Measurements from ENCODE around the gene CENPP. TPM values are rescaled to one million over a fixed set of nuclear protein-coding genes. Genes with fewer than 3 reads are reported as not detected.
A peak's percentile ranks its signal among the peaks of the same experiment; 100 is the strongest.

CENPP gene
- total RNA-seq, 5 donors from 2014 or later (not counting 1 experiment from before 2014, with no cell fraction given), result 1.9 to 5.0 (median 4.3) TPM

DNA sequence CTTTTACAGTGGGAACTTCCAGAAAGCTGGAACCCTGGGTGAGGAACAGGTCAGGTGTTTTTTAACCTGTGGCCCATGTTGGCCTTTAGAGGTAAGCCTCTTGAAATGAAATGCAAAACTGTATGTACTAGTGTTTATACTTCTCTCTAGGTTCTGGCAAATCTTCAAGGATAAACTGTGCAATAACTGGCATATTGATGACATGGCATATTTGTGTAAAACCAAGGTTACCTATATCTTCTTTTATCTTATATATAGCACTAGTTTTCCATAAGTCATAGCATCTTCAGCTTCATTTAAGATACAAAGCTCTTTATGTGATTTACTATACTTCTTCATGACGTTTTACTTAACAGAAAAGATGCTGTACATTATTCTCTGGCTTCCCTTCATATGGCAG lies 24.8 kb upstream of the CENPP start:
- Mint-ChIP-seq H3K27ac (no peak overlapping the region), H3K9me3 (no peaks in the 10 kb centered on the region), H3K27me3 (no peaks in the 10 kb centered on the region), H3K36me3 (peaks cover 61% of the 10 kb centered on the region), H3K4me1 (peaks cover 0 to 20% (median 16%) of the 10 kb centered on the region in 3 donors), H3K4me3 (no peak overlapping the region)
- no peak for ATAC-seq (replicated peaks in 1 of 4)
- H3K36me3 ChIP-seq (ENCODE audit: control insufficient read depth in 2 of 2, extremely low read depth in 1 of 2, insufficient read depth in 1 of 2, low read length in 1 of 2), result peaks cover 3 to 85% of the 10 kb centered on the region in 2 donors
- ChIA-PET CTCF (no interaction called here), POLR2A (interaction anchor here in 1 of 2 donors (0.5 to 1.1 kb wide), 2 partner anchors 11 to 29 kb away, joined by 3 to 4 read pairs; no protein-coding TSS in a partner anchor)
- WGBS (ENCODE audit: insufficient coverage), result no CpG with 5 or more reads among the region's 1 CpG
- no peak overlapping the region for H3K4me3 ChIP-seq (ENCODE audit: control insufficient read depth in 1 of 2, extremely low read depth in 1 of 2, low read length in 1 of 2)
- H3K27ac ChIP-seq (ENCODE audit: low read length), result no peak overlapping the region
- H3K4me1 ChIP-seq (ENCODE audit: control insufficient read depth in 1 of 2, extremely low read depth in 1 of 2, insufficient read depth in 2 of 2, low read length in 2 of 2), result no peaks in the 10 kb centered on the region
- no peak for DNase-seq
- H3K9me3 ChIP-seq, result no peaks in the 10 kb centered on the region
- H3K27me3 ChIP-seq (replicated peaks in 1 of 2; ENCODE audit: control insufficient read depth in 2 of 2, extremely low read depth in 1 of 2, insufficient read depth in 2 of 2, low read length in 1 of 2), result no peaks in the 10 kb centered on the region

DNA sequence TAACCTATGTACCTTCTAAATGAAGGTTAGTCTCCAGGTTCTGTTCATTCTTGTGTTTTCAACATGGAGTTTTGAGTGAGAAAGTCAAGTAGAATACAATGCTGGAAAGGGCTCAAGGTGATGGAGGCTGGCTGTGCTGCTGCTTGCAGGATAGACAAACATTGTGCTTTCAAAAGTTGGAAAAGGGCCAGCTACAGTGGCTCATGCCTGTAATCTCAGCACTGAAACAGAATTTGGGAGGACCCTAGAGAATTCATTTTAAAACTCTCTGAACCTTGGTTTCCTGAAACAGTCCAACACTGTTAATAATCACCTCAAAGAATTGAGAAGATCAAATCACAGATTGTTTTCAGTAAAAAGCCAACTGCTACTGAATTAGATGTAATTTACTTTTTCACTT lies 16.9 kb upstream of the CENPP start:
- POLR2A ChIA-PET, result interaction anchor here in 1 of 2 donors (1.2 kb wide), 1 partner anchor 411 kb away, joined by 4 read pairs; no protein-coding TSS in a partner anchor
- Histone ChIP-seq H3K36me3 (ENCODE audit: control insufficient read depth in 2 of 2, extremely low read depth in 1 of 2, insufficient read depth in 1 of 2, low read length in 1 of 2) (peaks cover 6 to 75% of the 10 kb centered on the region in 2 donors), H3K4me1 (ENCODE audit: control insufficient read depth in 1 of 2, extremely low read depth in 1 of 2, insufficient read depth in 2 of 2, low read length in 2 of 2) (no peaks in the 10 kb centered on the region), H3K27me3 (replicated peaks in 1 of 2; ENCODE audit: control insufficient read depth in 2 of 2, extremely low read depth in 1 of 2, insufficient read depth in 2 of 2, low read length in 1 of 2) (no peaks in the 10 kb centered on the region), H3K27ac (ENCODE audit: low read length) (no peak overlapping the region), H3K4me3 (ENCODE audit: control insufficient read depth in 1 of 2, extremely low read depth in 1 of 2, low read length in 1 of 2) (no peak overlapping the region), H3K9me3 (no peaks in the 10 kb centered on the region)
- H3K27ac Mint-ChIP-seq, result no peak overlapping the region
- DNase-seq, result no peak
- H3K4me3 Mint-ChIP-seq, result no peak overlapping the region
- ATAC-seq (replicated peaks in 1 of 4), result no peak
- no peaks in the 10 kb centered on the region for H3K9me3 Mint-ChIP-seq
- CTCF ChIA-PET, result interaction anchor here in 1 of 2 donors (1.1 kb wide), 1 partner anchor 18 kb away, joined by 5 read pairs; no protein-coding TSS in a partner anchor
- peaks cover 20 to 33% (median 22%) of the 10 kb centered on the region in 3 donors for H3K4me1 Mint-ChIP-seq
- H3K27me3 Mint-ChIP-seq, result no peaks in the 10 kb centered on the region
- H3K36me3 Mint-ChIP-seq, result peaks cover 63% of the 10 kb centered on the region

DNA sequence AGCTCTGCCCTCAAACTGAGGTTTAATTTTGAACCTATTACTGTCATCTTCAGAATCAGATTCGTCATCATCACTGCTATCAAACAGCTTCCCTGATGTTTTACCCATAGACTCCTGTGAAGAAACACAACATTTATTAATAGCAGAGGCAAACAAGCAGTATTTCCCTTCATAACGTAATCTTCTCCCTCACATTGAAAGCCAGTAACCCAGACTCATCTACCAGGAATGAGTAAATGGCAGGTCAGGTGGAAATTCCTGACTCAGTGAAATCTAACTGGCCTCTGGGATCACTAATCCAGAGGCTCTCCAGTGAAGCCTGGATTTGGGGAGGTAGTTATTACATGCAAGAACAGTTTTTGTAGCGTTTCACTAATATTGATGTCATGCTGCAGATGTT lies 15.2 kb upstream of the CENPP start:
- H3K4me3 Mint-ChIP-seq, result no peak overlapping the region
- Histone ChIP-seq H3K27me3 (replicated peaks in 1 of 2; ENCODE audit: control insufficient read depth in 2 of 2, extremely low read depth in 1 of 2, insufficient read depth in 2 of 2, low read length in 1 of 2) (no peaks in the 10 kb centered on the region), H3K4me1 (ENCODE audit: control insufficient read depth in 1 of 2, extremely low read depth in 1 of 2, insufficient read depth in 2 of 2, low read length in 2 of 2) (no peaks in the 10 kb centered on the region), H3K36me3 (ENCODE audit: control insufficient read depth in 2 of 2, extremely low read depth in 1 of 2, insufficient read depth in 1 of 2, low read length in 1 of 2) (peaks cover 6 to 72% of the 10 kb centered on the region in 2 donors), H3K4me3 (ENCODE audit: control insufficient read depth in 1 of 2, extremely low read depth in 1 of 2, low read length in 1 of 2) (no peak overlapping the region), H3K9me3 (no peaks in the 10 kb centered on the region), H3K27ac (ENCODE audit: low read length) (no peak overlapping the region)
- H3K4me1 Mint-ChIP-seq, result peaks cover 32 to 40% (median 32%) of the 10 kb centered on the region in 3 donors
- H3K36me3 Mint-ChIP-seq, result peaks cover 60% of the 10 kb centered on the region
- H3K27me3 Mint-ChIP-seq, result no peaks in the 10 kb centered on the region
- CTCF ChIA-PET, result no interaction called here
- ATAC-seq (replicated peaks in 1 of 4), result no peak
- WGBS (ENCODE audit: insufficient coverage), result 100% methylated on average over 1 of the region's 3 CpGs
- H3K9me3 Mint-ChIP-seq, result no peaks in the 10 kb centered on the region
- DNase-seq, result no peak
- POLR2A ChIA-PET, result no interaction called here
- no peak overlapping the region for H3K27ac Mint-ChIP-seq

GRCh38 chr9:92312887-92313623 lies 12.7 kb upstream of the CENPP start:
- peaks cover 11 to 74% of the 10 kb centered on the region in 2 donors for H3K36me3 ChIP-seq (ENCODE audit: control insufficient read depth in 2 of 2, extremely low read depth in 1 of 2, insufficient read depth in 1 of 2, low read length in 1 of 2)
- H3K4me3 Mint-ChIP-seq, result peak overlapping the region in 1 of 3 donors; percentile 10
- no peaks in the 10 kb centered on the region for H3K27me3 Mint-ChIP-seq
- no peaks in the 10 kb centered on the region for H3K27me3 ChIP-seq (replicated peaks in 1 of 2; ENCODE audit: control insufficient read depth in 2 of 2, extremely low read depth in 1 of 2, insufficient read depth in 2 of 2, low read length in 1 of 2)
- peaks cover 32 to 40% (median 32%) of the 10 kb centered on the region in 3 donors for H3K4me1 Mint-ChIP-seq
- no peak overlapping the region for H3K4me3 ChIP-seq (ENCODE audit: control insufficient read depth in 1 of 2, extremely low read depth in 1 of 2, low read length in 1 of 2)
- ChIA-PET CTCF (no interaction called here), POLR2A (interaction anchor here in 1 of 2 donors (0.6 kb wide), 1 partner anchor 21 kb away, joined by 5 read pairs; no protein-coding TSS in a partner anchor)
- DNase-seq (no peak), ATAC-seq (replicated peaks in 1 of 4) (no peak)
- no peaks in the 10 kb centered on the region for H3K4me1 ChIP-seq (ENCODE audit: control insufficient read depth in 1 of 2, extremely low read depth in 1 of 2, insufficient read depth in 2 of 2, low read length in 2 of 2)
- H3K9me3 ChIP-seq, result no peaks in the 10 kb centered on the region
- H3K36me3 Mint-ChIP-seq, result peaks cover 69% of the 10 kb centered on the region
- WGBS (ENCODE audit: insufficient coverage), result no CpG with 5 or more reads among the region's 6 CpGs
- H3K27ac ChIP-seq (ENCODE audit: low read length), result no peak overlapping the region
- no peaks in the 10 kb centered on the region for H3K9me3 Mint-ChIP-seq
- peak overlapping the region in 1 of 2 donors; percentile 29 for H3K27ac Mint-ChIP-seq

DNA sequence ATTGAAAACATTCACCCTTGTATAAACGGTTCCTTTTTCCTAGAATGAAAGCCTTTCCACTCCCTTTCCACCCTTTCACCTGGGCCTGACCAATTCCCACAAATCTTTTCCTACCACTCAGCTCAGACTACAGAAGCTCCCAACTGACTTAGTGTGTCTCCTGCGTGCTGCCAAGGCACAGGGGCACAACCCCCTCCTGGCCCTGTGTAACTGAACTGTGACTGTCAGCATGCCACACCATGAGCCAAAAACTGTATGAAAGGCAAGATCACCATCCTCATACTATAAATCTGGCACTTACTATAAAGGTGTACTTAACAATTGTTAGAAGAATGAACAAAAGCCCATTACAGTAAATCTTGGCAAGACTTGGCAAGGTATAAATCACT lies 12.1 kb upstream of the CENPP start:
- no peaks in the 10 kb centered on the region for H3K9me3 ChIP-seq
- no peaks in the 10 kb centered on the region for H3K4me1 ChIP-seq (ENCODE audit: control insufficient read depth in 1 of 2, extremely low read depth in 1 of 2, insufficient read depth in 2 of 2, low read length in 2 of 2)
- DNase-seq (no peak), ATAC-seq (replicated peaks in 1 of 4) (no peak)
- peak overlapping the region in 1 of 3 donors; percentile 10 for H3K4me3 Mint-ChIP-seq
- peaks cover 32 to 40% (median 32%) of the 10 kb centered on the region in 3 donors for H3K4me1 Mint-ChIP-seq
- H3K9me3 Mint-ChIP-seq, result no peaks in the 10 kb centered on the region
- WGBS (ENCODE audit: insufficient coverage), result 83% methylated on average over 2 of the region's 2 CpGs
- no peaks in the 10 kb centered on the region for H3K27me3 Mint-ChIP-seq
- peak overlapping the region in 1 of 2 donors; percentile 29 for H3K27ac Mint-ChIP-seq
- peaks cover 69% of the 10 kb centered on the region for H3K36me3 Mint-ChIP-seq
- no peak overlapping the region for H3K27ac ChIP-seq (ENCODE audit: low read length)
- no peaks in the 10 kb centered on the region for H3K27me3 ChIP-seq (replicated peaks in 1 of 2; ENCODE audit: control insufficient read depth in 2 of 2, extremely low read depth in 1 of 2, insufficient read depth in 2 of 2, low read length in 1 of 2)
- CTCF ChIA-PET, result no interaction called here
- POLR2A ChIA-PET, result no interaction called here
- peaks cover 11 to 74% of the 10 kb centered on the region in 2 donors for H3K36me3 ChIP-seq (ENCODE audit: control insufficient read depth in 2 of 2, extremely low read depth in 1 of 2, insufficient read depth in 1 of 2, low read length in 1 of 2)
- H3K4me3 ChIP-seq (ENCODE audit: control insufficient read depth in 1 of 2, extremely low read depth in 1 of 2, low read length in 1 of 2), result no peak overlapping the region

DNA sequence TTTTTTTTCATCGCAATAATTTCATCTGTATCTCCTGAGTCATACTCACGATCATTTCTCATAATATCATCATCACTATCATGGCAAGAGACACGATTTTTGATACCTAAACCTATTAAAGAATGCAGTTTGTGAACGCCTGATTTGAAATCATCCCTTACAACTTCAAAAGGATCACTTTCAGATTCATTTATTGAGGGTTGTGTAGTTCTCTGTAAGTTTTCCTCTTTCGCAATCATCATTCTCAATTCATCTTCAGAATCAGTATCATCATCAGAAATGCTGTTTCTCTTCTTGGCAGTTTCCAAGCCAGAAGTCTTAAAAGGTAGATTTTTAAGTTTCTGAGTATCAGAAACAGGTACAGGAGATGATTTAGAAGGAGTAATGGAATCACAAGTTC lies 10.3 kb upstream of the CENPP start:
- no peak overlapping the region for H3K4me3 ChIP-seq (ENCODE audit: control insufficient read depth in 1 of 2, extremely low read depth in 1 of 2, low read length in 1 of 2)
- DNase-seq, result no peak
- 89% methylated on average over 2 of the region's 5 CpGs for WGBS (ENCODE audit: insufficient coverage)
- Mint-ChIP-seq H3K9me3 (no peaks in the 10 kb centered on the region), H3K36me3 (peaks cover 66% of the 10 kb centered on the region), H3K27me3 (no peaks in the 10 kb centered on the region), H3K27ac (peak overlapping the region in 1 of 2 donors; percentile 35), H3K4me1 (peaks cover 32 to 41% (median 32%) of the 10 kb centered on the region in 3 donors), H3K4me3 (no peak overlapping the region)
- ATAC-seq (replicated peaks in 1 of 4), result no peak
- H3K9me3 ChIP-seq, result no peaks in the 10 kb centered on the region
- no peaks in the 10 kb centered on the region for H3K27me3 ChIP-seq (replicated peaks in 1 of 2; ENCODE audit: control insufficient read depth in 2 of 2, extremely low read depth in 1 of 2, insufficient read depth in 2 of 2, low read length in 1 of 2)
- H3K4me1 ChIP-seq (ENCODE audit: control insufficient read depth in 1 of 2, extremely low read depth in 1 of 2, insufficient read depth in 2 of 2, low read length in 2 of 2), result no peaks in the 10 kb centered on the region
- ChIA-PET POLR2A (no interaction called here), CTCF (no interaction called here)
- peaks cover 17 to 72% of the 10 kb centered on the region in 2 donors for H3K36me3 ChIP-seq (ENCODE audit: control insufficient read depth in 2 of 2, extremely low read depth in 1 of 2, insufficient read depth in 1 of 2, low read length in 1 of 2)
- H3K27ac ChIP-seq (ENCODE audit: low read length), result no peak overlapping the region
